HG03060 (cell line): ENCODE data around the gene PCDHGA9.
"Not testable (repeated sequence)": the region's sequence is repeated elsewhere in the genome, so short reads cannot be mapped to it uniquely, and the experiment has no call there.

ENCODE experiments used
- ATAC-seq: cut with Tn5 transposase; IDR thresholded peaks from one replicate; pipeline ENCODE4 v1.9.1; 2021; ENCODE audit warnings: low read depth, moderate number of reproducible peaks; ENCODE audit not compliant: unreplicated experiment

PCDHGA9 gene

DNA sequence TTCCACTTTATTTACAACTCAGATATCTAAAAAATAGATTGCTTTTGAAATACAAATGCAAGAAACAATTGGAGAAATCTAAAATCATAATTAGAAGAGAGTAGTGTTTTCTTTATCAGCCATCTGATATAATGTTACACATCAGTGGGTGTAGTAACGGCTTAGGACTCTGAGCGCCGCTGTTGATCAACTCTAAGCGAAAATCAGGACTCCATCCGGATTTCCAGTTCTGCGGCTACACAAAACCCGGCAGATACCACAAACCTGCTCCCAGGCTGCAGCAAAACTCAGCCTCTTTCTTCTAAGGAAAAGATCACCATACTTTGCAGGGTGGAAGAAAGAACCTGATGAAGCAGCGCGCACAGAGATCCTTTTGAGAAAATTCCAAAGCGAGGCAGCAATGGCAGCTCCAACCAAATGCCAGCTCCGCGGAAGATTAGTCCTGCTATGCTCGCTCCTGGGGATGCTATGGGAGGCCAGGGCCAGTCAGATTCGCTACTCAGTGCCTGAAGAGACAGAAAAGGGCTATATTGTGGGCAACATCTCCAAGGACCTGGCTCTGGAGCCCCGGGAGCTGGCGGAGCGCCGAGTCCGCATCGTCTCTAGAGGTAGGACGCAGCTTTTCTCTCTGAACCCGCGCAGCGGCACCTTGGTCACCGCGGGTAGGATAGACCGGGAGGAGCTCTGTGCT lies at the start of gene PCDHGA9:
Gene PCDHGA9, plus strand, starts transcription at position 226 of the 691 bp plus-strand sequence. Its CDS starts 175 bp downstream, at position 401.
- ATAC-seq = no peak

DNA sequence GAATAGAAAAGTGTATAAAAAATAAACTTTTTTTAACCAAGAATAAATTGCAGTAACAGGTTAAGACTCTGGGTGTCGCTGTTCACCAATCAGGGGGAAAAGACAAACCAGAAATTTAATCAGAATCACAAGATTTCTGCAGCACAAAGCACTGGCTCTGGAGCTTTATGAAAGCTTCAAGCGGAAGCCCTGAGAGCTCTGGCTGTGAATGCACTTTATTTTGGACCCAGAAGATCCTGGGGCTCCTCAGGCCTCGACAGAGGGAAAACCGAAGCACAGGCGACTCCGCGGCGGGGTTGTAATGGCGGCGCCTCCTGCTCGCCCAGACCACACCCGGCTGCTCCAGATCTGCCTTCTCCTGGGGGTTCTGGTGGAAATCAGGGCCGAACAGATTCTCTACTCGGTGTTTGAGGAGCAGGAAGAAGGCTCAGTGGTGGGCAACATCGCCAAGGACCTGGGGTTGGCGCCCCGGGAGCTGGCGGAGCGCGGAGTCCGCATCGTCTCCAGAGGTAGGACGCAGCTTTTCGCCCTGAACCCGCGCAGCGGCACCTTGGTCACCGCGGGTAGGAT lies 47.6 kb upstream of the PCDHGA9 start, which contains the start of gene PCDHGA4:
Gene PCDHGA4, plus strand, starts transcription at position 122 of the 570 bp plus-strand sequence. Its CDS starts 87 bp downstream, at position 209.
- ATAC-seq = no peak

DNA sequence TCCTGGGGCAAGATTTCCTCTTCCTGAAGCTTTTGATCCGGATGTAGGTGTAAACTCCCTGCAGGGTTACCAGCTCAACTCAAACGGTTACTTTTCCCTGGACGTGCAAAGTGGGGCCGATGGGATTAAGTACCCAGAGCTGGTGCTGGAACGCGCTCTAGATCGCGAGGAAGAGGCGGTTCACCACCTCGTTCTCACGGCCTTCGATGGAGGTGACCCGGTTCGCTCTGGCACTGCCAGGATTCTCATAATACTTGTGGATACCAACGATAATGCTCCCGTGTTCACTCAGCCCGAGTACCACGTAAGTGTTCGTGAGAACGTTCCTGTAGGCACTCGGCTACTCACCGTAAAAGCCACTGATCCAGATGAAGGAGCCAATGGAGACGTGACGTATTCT lies 46.9 kb upstream of the PCDHGA9 start:
- ATAC-seq = no peak

DNA sequence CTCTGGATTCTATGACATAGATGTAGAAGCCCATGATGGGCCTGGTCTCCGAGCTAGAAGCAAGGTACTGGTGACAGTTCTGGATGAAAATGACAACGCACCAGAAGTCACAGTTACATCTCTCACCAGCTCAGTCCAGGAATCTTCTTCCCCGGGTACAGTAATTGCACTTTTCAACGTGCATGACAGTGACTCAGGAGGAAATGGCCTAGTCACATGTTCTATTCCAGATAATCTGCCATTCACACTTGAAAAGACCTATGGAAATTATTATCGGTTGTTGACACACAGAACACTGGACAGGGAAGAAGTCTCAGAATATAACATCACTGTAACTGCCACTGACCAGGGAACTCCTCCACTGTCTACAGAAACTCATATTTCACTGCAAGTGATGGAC lies 46.4 kb upstream of the PCDHGA9 start:
- no peak for ATAC-seq

DNA sequence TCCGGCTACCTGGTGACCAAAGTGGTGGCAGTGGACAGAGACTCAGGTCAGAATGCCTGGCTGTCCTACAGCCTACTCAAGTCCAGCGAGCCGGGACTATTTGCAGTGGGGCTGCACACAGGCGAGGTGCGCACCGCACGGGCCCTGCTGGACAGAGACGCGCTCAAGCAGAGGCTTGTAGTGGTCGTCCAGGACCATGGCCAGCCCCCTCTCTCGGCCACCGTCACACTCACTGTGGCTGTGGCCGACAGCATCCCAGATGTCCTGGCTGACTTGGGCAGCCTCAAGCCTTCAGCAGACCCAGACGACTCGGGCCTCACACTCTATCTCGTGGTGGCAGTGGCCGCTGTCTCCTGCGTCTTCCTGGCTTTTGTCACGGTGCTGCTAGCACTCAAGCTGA lies 45.6 kb upstream of the PCDHGA9 start:
- ATAC-seq = no peak

DNA sequence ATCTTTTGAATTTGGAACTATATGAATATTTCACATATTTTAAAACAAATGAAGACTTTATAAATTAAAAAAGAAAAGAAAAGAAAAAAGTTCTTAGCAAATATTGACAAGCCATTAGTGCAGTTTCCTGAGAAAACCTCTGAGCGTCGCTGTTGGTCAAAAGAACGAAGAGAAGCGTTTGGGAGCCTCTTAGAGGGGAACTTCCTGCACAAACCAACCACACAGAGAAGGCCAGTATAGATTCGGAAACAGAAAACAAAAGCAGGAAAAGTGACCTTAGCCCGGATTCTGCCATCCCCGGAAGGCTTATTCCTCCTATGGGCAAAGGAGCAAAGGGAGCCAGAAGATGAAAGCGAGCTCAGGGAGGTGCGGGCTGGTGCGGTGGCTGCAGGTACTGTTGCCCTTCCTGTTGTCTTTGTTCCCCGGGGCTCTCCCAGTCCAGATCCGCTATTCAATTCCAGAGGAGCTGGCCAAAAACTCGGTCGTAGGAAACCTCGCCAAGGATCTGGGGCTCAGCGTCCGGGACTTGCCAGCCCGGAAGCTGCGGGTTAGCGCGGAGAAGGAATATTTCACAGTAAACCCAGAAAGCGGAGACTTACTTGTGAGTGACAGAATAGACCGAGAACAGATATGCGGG lies 42.7 kb upstream of the PCDHGA9 start, which contains the start of gene PCDHGB2:
Gene PCDHGB2, plus strand, starts transcription at position 205 of the 637 bp plus-strand sequence. Its CDS starts 142 bp downstream, at position 347.
- no peak for ATAC-seq

DNA sequence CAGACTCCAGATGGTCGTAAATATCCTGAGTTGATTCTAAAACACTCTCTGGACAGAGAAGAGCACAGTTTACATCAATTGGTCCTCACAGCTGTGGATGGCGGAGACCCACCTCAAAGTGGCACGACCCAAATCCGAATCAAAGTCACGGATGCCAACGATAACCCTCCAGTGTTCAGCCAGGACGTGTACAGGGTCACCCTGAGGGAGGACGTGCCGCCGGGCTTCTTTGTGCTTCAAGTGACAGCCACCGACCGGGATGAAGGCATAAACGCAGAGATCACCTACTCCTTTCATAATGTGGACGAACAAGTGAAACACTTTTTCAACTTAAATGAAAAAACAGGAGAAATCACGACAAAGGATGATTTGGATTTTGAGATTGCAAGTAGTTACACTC lies 41.9 kb upstream of the PCDHGA9 start:
- ATAC-seq = no peak

DNA sequence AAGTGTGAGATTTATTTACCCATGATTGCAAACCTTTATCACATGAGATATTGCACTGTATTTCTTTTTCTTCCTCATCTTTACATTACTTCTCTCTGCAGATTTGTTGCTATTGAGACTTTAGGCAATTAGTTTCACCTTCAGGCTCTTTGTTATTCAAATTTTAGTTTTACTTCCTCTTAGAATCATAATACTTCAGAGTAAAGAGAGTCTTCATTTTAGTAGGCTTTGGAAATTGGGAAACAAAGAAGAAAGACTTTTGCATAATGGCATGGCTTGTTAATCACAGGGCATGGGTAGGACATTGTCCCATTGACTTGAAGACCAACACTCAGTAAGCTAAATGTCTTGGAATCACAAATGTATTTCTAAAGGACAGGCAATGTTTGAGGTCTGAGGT lies 39.9 kb upstream of the PCDHGA9 start:
- ATAC-seq = no peak

DNA sequence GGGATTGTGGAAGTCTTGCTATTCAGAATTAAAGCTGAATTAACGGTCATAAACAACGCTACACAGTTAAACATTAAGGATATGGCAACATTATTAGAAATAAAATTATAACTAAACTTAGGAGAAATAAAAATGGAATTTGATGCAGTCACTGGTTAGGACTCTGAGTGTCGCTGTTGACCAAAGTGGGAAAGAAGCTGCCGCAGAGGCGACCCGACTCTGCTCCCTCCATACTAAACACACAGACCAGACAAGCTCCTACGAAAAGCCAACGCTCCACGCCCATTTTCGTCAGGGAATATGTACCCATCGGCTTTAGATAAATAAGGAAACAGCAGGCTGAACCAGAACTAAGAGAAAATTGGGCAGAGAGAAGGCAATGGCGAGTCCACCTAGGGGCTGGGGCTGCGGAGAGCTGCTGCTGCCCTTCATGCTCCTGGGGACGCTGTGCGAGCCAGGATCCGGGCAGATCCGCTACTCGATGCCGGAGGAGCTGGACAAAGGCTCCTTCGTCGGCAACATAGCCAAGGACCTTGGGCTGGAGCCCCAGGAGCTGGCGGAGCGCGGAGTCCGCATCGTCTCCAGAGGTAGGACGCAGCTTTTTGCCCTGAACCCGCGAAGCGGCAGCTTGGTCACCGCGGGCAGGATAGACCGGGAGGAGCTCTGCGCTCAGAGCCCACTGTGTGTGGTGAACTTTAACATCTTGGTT lies 38.5 kb upstream of the PCDHGA9 start, which contains the start of gene PCDHGA5:
Gene PCDHGA5, plus strand, starts transcription at position 211 of the 709 bp plus-strand sequence. Its CDS starts 169 bp downstream, at position 380.
- ATAC-seq = no peak

DNA sequence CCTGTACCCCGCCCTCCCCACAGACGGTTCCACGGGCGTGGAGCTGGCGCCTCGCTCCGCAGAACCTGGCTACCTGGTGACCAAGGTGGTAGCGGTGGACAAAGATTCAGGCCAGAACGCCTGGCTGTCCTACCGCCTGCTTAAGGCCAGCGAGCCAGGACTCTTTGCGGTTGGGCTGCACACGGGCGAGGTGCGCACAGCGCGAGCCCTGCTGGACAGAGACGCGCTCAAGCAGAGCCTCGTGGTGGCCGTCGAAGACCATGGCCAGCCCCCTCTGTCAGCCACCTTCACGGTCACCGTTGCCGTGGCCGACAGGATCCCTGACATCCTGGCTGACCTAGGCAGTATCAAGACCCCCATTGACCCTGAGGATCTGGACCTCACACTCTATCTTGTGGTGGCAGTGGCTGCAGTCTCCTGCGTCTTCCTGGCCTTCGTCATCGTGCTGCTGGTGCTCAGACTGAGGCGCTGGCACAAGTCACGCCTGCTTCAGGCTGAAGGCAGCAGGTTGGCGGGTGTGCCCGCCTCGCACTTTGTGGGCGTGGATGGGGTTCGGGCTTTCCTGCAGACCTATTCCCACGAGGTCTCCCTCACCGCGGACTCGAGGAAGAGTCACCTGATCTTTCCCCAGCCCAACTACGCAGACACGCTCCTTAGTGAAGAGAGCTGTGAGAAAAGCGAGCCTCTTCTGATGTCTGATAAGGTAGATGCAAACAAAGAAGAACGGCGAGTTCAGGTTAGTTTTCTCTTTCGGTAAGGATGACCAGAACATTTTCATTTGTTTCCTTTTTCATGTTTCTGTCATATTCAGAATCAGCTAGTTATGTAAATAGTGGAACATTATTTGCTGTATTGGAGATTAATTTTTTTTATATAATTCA lies 36.3 kb upstream of the PCDHGA9 start:
- no peak for ATAC-seq

DNA sequence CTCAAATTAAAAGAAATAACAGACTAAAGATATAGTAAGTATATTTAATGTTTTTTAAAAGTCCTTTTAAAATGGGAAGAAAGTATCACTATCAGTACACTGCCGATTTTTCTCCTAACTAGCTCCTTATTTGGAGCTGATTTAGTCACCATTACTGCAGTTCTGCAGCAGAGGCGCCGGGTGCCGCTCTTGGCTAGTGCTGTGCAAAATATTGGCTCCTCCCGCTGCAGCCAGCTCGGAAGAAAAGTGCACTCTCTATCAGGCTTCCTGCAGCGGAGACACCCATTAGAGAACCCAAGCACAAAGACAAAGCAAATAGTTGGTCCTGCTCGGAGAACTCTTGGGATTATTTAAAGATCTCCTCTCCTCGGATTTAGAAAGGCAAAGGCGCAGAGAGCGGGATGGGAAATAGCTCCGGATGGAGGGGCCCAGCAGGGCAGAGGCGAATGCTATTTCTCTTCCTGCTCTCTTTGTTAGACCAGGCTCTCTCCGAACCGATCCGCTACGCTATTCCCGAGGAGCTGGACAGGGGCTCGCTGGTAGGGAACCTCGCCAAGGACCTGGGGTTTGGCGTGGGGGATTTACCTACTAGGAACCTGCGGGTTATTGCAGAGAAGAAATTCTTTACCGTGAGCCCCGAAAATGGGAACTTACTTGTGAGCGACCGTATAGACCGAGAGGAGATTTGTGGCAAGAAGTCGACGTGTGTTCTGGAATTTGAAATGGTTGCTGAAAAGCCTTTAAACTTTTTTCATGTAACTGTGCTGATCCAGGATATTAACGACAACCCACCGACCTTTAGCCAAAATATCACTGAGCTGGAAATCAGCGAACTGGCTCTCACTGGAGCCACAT lies 32.4 kb upstream of the PCDHGA9 start, which contains the start of gene PCDHGB3:
Gene PCDHGB3, plus strand, starts transcription at position 249 of the 855 bp plus-strand sequence. Its CDS starts 153 bp downstream, at position 402.
- peak; percentile 88 for ATAC-seq

DNA sequence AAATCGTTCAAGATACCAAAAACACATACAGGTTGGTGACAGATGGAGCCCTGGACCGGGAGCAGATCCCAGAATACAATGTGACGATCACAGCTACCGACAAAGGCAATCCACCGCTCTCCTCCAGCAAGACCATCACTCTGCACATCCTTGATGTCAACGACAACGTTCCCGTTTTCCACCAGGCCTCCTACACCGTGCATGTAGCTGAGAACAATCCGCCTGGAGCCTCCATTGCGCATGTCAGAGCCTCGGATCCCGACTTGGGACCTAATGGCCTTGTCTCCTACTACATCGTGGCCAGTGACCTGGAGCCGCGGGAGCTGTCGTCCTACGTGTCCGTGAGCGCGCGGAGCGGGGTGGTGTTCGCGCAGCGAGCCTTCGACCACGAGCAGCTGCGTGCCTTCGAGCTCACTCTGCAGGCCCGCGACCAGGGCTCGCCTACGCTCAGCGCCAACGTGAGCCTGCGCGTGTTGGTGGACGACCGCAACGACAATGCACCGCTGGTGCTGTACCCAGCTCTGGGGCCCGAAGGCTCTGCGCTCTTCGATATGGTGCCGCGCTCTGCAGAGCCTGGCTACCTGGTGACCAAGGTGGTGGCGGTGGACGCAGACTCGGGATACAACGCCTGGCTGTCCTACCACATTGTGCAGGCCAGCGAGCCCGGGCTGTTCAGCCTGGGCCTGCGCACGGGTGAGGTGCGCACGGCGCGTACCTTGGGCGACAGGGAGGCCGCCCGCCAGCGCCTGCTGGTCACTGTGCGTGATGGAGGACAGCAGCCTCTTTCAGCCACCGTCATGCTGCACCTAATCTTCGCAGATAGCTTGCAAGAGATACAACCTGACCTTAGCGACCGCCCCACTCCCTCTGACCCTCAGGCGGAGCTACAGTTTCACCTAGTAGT lies 30.8 kb upstream of the PCDHGA9 start:
- ATAC-seq = no peak

DNA sequence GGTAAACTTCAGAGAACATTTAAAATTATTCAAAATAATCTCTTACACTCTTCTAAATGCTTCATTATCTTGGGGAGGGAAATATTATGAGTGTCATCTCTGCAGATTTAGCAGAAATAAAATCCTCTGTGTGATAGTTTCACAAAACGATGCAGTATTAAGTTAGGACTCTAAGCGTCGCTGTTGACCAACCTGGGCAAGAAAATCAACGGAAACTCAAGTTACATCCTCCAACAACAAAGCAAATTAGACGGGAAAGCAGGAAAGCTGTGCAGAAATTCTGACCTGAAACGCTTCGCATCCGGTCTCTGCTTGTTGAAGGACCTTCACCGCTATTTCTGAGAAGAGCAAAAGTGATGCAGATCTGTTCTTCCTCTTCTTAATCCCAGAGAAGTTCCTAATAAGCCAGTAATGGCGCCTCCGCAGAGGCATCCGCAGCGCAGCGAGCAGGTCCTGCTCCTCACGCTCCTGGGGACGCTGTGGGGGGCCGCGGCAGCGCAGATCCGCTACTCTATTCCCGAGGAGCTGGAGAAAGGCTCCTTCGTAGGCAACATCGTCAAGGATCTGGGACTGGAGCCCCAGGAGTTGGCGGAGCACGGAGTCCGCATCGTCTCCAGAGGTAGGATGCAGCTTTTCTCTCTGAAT lies 28.8 kb upstream of the PCDHGA9 start, which contains the start of gene PCDHGA6:
Gene PCDHGA6, plus strand, starts transcription at position 219 of the 645 bp plus-strand sequence. Its CDS starts 193 bp downstream, at position 412.
- no peak for ATAC-seq

DNA sequence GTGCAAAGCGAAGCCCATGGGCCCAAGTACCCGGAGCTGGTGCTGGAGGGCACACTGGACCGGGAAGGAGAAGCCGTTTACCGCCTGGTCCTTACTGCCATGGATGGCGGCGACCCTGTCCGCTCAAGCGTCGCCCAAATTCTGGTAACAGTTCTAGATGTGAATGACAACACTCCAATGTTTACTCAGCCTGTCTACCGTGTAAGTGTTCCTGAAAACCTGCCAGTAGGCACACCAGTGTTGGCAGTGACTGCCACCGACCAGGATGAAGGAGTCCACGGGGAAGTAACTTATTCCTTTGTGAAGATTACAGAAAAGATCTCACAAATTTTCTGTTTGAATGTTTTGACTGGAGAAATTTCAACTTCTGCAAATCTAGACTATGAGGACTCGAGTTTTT lies 28.0 kb upstream of the PCDHGA9 start:
- no peak for ATAC-seq

DNA sequence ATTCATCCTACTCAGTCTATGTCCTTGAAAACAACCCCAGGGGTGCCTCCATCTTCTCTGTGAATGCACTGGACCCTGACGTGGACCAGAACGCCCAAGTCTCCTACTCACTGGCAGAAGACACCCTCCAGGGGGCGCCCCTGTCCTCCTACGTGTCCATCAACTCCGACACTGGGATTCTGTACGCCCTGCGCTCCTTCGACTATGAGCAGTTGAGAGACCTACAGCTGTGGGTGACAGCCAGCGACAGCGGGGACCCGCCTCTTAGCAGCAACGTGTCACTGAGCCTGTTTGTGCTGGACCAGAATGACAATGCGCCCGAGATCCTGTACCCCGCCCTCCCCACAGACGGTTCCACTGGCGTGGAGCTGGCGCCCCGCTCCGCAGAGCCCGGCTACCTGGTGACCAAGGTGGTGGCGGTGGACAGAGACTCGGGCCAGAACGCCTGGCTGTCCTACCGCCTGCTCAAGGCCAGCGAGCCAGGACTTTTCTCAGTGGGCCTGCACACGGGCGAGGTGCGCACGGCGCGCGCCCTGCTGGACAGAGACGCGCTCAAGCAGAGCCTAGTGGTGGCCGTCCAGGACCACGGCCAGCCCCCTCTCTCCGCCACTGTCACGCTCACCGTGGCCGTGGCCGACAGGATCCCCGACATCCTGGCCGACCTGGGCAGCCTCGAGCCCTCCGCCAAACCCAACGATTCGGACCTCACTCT lies 27.0 kb upstream of the PCDHGA9 start:
- ATAC-seq = not testable (repeated sequence)

DNA sequence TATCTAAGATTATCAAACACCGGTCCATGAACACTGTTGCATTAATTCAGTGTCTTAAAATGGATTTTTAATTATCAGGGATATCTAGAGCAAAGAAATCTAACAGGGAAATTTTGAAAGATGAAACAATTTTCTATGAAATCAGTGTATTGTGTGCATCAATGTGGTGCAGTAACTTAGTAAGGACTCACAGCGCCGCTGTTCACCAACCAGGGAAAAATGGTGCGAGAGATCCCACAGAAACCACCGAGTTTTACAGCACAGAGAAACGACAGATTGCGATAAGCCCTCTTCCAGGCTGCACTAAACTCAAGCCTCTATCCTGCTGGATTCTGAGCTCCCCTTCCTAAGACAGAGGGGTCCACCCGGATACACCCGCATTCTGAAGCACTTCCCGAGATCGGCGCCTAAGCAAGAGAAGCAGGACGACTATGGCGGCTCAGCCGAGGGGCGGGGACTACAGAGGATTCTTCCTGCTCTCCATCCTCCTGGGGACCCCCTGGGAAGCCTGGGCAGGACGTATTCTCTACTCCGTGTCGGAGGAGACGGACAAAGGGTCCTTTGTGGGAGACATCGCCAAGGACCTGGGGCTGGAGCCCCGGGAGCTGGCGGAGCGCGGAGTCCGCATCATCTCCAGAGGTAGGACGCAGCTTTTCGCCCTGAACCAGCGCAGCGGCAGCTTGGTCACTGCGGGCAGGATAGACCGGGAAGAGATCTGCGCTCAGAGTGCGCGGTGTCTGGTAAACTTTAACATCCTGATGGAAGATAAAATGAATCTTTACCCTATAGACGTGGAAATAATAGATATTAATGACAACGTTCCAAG lies 19.9 kb upstream of the PCDHGA9 start, which contains the start of gene PCDHGA7:
Gene PCDHGA7, plus strand, starts transcription at position 274 of the 826 bp plus-strand sequence. Its CDS starts 158 bp downstream, at position 432.
- ATAC-seq = no peak
